ENCODE data around the gene CWC27. TPM values are rescaled to one million over a fixed set of nuclear protein-coding genes. Genes with fewer than 3 reads are reported as not detected.

Gene CWC27
- total RNA-seq, 1 donor from 2014 or later, result 56.6 TPM

DNA sequence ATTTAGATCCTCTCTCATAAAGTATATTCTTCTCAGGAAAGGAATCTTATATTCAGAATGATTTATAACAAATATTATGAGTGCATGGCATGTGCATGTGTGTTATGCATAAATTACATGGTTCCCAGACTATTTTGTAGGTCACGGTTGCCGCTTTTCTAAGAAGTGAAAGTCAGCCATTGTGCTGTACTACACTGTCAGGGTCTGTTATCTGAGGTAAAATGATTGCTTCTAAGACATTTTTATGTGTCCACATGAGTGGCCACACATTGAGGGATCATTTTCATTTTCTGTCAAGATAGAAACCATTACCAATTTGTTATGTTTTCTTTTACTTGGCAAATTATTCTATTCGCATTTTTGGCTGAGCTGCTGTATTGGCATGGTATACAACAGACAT, 210.8 kb downstream of the CWC27 start:
- Histone ChIP-seq H2AFZ (replicated peaks) (no peak overlapping the region), H3K4me1 (no peaks in the 10 kb centered on the region), H3K9ac (no peak overlapping the region), H3K36me3 (peaks cover 8% of the 10 kb centered on the region), H3K4me2 (no peak overlapping the region), H3K4me3 (no peak overlapping the region), H3K79me2 (ENCODE audit: low read depth) (no peaks in the 10 kb centered on the region), H3F3A (ENCODE audit: low read depth) (no peaks in the 10 kb centered on the region), H3K9me3 (ENCODE audit: low read depth) (no peaks in the 10 kb centered on the region), H3K27ac (no peak overlapping the region), H3K27me3 (no peaks in the 10 kb centered on the region), H4K20me1 (ENCODE audit: low read depth) (no peaks in the 10 kb centered on the region)
- no peaks in the 10 kb centered on the region for H3K27me3 Mint-ChIP-seq (ENCODE audit: insufficient read depth, low read depth)
- H3K9me3 Mint-ChIP-seq, result no peaks in the 10 kb centered on the region
- TF ChIP-seq EZH2 (IDR thresholded peaks at IDR 0.05) (no peak), EZH2phosphoT487 (IDR thresholded peaks at IDR 0.05) (no peak)
- TF ChIP-seq, protein P1, sequence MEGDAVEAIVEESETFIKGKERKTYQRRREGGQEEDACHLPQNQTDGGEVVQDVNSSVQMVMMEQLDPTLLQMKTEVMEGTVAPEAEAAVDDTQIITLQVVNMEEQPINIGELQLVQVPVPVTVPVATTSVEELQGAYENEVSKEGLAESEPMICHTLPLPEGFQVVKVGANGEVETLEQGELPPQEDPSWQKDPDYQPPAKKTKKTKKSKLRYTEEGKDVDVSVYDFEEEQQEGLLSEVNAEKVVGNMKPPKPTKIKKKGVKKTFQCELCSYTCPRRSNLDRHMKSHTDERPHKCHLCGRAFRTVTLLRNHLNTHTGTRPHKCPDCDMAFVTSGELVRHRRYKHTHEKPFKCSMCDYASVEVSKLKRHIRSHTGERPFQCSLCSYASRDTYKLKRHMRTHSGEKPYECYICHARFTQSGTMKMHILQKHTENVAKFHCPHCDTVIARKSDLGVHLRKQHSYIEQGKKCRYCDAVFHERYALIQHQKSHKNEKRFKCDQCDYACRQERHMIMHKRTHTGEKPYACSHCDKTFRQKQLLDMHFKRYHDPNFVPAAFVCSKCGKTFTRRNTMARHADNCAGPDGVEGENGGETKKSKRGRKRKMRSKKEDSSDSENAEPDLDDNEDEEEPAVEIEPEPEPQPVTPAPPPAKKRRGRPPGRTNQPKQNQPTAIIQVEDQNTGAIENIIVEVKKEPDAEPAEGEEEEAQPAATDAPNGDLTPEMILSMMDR (IDR thresholded peaks at IDR 0.05), result no peak
- no peak for DNase-seq (ENCODE audit: low spot score)
- peaks cover 5% of the 10 kb centered on the region for H3K36me3 Mint-ChIP-seq
- H3K4me3 Mint-ChIP-seq, result no peak overlapping the region
- no peaks in the 10 kb centered on the region for H3K4me1 Mint-ChIP-seq
- no peak overlapping the region for H3K27ac Mint-ChIP-seq

DNA sequence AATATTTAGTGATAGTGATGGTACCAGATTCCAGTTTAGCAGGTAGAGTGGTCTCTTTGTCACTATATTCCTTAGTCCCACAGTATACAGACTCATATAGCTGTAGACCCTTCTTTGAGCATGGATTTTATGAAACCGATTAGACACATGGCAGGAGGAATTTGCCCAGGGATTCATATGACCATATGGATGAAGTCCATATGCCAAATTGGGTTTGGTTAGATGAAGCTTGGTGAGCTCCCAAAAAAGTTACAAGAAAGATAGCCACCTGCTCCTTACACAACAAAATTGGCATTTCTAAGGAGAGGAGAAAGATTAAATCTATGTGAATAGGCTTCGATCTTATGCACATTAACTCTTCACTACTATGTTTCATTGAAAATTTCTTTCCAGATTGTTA, 211.4 kb downstream of the CWC27 start:
- H3K4me2 ChIP-seq, result no peak overlapping the region
- DNase-seq (ENCODE audit: low spot score), result no peak
- TF ChIP-seq EZH2phosphoT487 (IDR thresholded peaks at IDR 0.05) (no peak), EZH2 (IDR thresholded peaks at IDR 0.05) (no peak)
- TF ChIP-seq, protein P1 (IDR thresholded peaks at IDR 0.05), result no peak
- H3K27me3 ChIP-seq, result no peaks in the 10 kb centered on the region
- no peak overlapping the region for H2AFZ ChIP-seq (replicated peaks)
- Mint-ChIP-seq H3K4me3 (no peak overlapping the region), H3K4me1 (no peaks in the 10 kb centered on the region), H3K27me3 (ENCODE audit: insufficient read depth, low read depth) (no peaks in the 10 kb centered on the region), H3K9me3 (no peaks in the 10 kb centered on the region), H3K36me3 (peaks cover 5% of the 10 kb centered on the region), H3K27ac (no peak overlapping the region)
- H3F3A ChIP-seq (ENCODE audit: low read depth), result no peaks in the 10 kb centered on the region
- H3K4me3 ChIP-seq, result no peak overlapping the region
- H3K9me3 ChIP-seq (ENCODE audit: low read depth), result no peaks in the 10 kb centered on the region
- no peak overlapping the region for H3K27ac ChIP-seq
- no peak overlapping the region for H3K9ac ChIP-seq
- H3K79me2 ChIP-seq (ENCODE audit: low read depth), result no peaks in the 10 kb centered on the region
- H4K20me1 ChIP-seq (ENCODE audit: low read depth), result no peaks in the 10 kb centered on the region
- peaks cover 8% of the 10 kb centered on the region for H3K36me3 ChIP-seq
- H3K4me1 ChIP-seq, result no peaks in the 10 kb centered on the region

DNA sequence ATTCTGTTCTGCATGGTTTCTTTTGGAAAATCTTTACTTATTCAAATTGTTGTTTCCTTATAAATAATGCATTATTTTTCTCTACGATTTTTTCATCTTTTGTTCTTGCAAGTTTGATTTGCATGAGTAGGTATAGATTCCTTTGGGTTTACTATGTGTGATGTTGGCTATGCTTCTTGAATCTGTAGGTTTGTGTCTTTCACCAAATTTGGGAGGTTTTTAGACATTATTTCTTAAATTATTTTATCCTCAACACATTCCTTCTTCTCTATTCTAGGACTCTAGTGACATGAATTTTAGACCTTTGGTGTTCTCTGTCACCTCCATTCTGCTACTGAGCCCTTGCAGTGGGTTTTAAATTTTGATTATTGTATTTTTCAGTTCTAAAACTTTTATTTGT, 219.0 kb downstream of the CWC27 start:
- no peaks in the 10 kb centered on the region for H3K79me2 ChIP-seq (ENCODE audit: low read depth)
- no peak overlapping the region for H3K27ac Mint-ChIP-seq
- no peak for DNase-seq (ENCODE audit: low spot score)
- no peaks in the 10 kb centered on the region for H4K20me1 ChIP-seq (ENCODE audit: low read depth)
- H3K36me3 Mint-ChIP-seq, result peaks cover 20% of the 10 kb centered on the region
- no peaks in the 10 kb centered on the region for H3F3A ChIP-seq (ENCODE audit: low read depth)
- H3K27me3 Mint-ChIP-seq (ENCODE audit: insufficient read depth, low read depth), result no peaks in the 10 kb centered on the region
- H2AFZ ChIP-seq (replicated peaks), result no peak overlapping the region
- H3K4me2 ChIP-seq, result no peak overlapping the region
- H3K27me3 ChIP-seq, result no peaks in the 10 kb centered on the region
- H3K9me3 Mint-ChIP-seq, result peaks cover 7% of the 10 kb centered on the region
- peaks cover 7% of the 10 kb centered on the region for H3K36me3 ChIP-seq
- H3K4me1 Mint-ChIP-seq, result no peaks in the 10 kb centered on the region
- no peak overlapping the region for H3K27ac ChIP-seq
- no peak overlapping the region for H3K4me3 ChIP-seq
- no peak overlapping the region for H3K9ac ChIP-seq
- no peaks in the 10 kb centered on the region for H3K9me3 ChIP-seq (ENCODE audit: low read depth)
- TF ChIP-seq, protein P1 (IDR thresholded peaks at IDR 0.05), result no peak
- no peak for TF ChIP-seq EZH2phosphoT487 (IDR thresholded peaks at IDR 0.05)
- TF ChIP-seq EZH2 (IDR thresholded peaks at IDR 0.05), result no peak
- no peak overlapping the region for H3K4me3 Mint-ChIP-seq
- H3K4me1 ChIP-seq, result no peaks in the 10 kb centered on the region
